T-helper 1 cell treated with Interleukin-12 subunit alpha and Interleukin-12 subunit beta and Interleukin-4 antibody, amounts not matched to agents 30 μg/mL and 1 μg/mL, for 36 hours (primary cell): ENCODE data around the gene MUC4.
A peak's percentile ranks its signal among the peaks of the same experiment; 100 is the strongest.
"Not testable (repeated sequence)": the region's sequence is repeated elsewhere in the genome, so short reads cannot be mapped to it uniquely, and the experiment has no call there.

Experiments
- H3K27ac Mint-ChIP-seq: one replicate; pipeline ENCODE4 v1.8.0; 2021; ENCODE audit warnings: mild to moderate bottlenecking, mixed read lengths
- H3K27me3 Mint-ChIP-seq: one replicate; pipeline ENCODE4 v1.8.0; 2021; ENCODE audit warnings: low read depth, mixed read lengths
- H3K36me3 Mint-ChIP-seq: one replicate; pipeline ENCODE4 v1.8.0; 2021; ENCODE audit warnings: low read depth, mixed read lengths
- H3K4me1 Mint-ChIP-seq: one replicate; pipeline ENCODE4 v1.8.0; 2021; ENCODE audit warnings: low read depth, mixed read lengths
- H3K4me3 Mint-ChIP-seq: one replicate; pipeline ENCODE4 v1.8.0; 2021; ENCODE audit warnings: mild to moderate bottlenecking, moderate library complexity, mixed read lengths
- H3K9me3 Mint-ChIP-seq: one replicate; pipeline ENCODE4 v1.8.0; 2021; ENCODE audit warnings: mixed read lengths

MUC4 gene

DNA sequence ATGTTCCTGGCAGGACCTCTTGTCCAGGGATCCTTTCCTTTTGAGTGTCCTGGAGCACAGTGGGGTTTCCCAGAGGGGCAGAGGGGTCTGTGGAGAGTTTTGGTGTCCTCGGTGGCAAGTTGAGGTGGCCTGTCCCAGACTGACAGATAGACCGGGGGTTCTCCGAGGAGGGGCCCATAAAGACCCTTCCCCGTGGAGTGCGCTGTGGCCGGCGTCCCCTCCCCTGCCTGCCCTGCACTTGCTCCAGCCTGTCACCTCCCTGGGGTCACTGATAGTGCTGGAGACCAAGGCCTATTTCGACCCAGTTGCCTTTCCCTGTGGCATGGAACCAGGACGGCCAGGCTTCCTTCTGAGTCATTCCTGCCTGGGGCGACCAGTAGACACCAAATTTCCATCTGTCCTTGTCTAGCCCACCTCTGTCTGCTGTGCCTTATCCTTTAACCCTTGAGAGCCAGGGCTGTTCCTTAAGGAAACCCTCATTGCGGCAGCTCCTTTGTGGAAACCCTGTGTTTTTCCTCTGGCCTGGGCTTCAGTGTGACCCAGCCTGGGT, 2.9 kb downstream of the MUC4 start:
- H3K36me3 Mint-ChIP-seq: peaks cover 22% of the 10 kb centered on the region
- H3K27me3 Mint-ChIP-seq: no peaks in the 10 kb centered on the region
- H3K4me3 Mint-ChIP-seq: no peak overlapping the region
- peaks cover 28% of the 10 kb centered on the region for H3K4me1 Mint-ChIP-seq
- peaks cover 20% of the 10 kb centered on the region for H3K9me3 Mint-ChIP-seq
- no peak overlapping the region for H3K27ac Mint-ChIP-seq

DNA sequence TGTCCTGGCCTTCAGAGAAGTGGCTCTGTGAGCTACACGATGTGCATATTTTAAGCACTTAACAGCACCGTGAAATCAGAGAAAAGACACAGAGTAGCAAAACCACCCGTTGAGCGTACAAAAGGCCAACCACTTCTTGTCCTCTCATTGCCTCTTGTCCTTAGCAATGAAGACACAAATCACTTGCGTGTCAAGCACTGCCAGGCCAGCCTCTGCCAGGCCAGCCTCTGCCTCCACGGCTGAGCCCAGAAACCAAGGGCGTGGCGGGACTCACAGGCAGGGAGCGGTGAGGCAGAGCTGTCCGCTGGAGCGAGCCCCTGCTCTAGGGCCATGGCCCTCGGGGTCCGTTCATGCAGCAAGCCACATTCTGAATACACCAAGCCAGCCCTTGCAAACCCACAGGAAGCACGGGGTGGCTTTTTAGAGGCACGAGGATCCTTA, 4.0 kb downstream of the MUC4 start:
- peaks cover 32% of the 10 kb centered on the region for H3K36me3 Mint-ChIP-seq
- H3K4me3 Mint-ChIP-seq: no peak overlapping the region
- peaks cover 32% of the 10 kb centered on the region for H3K9me3 Mint-ChIP-seq
- no peak overlapping the region for H3K27ac Mint-ChIP-seq
- H3K4me1 Mint-ChIP-seq: peaks cover 39% of the 10 kb centered on the region
- no peaks in the 10 kb centered on the region for H3K27me3 Mint-ChIP-seq

DNA sequence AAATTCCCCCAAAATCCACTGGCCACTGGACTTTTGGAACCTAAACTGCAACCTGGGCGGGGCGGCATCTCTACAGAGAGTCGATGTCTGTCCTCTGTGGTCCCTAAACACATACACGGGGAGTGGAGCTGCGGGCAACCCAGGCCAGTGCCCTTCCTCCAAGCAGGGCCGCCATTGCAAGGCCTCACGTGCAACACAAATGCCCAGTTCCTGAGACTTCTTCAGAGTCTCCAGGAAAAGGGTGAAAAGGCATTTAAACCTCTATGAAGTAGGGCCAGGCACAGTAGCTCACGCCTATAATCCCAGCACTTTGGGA, 4.9 kb downstream of the MUC4 start:
- Mint-ChIP-seq H3K36me3 (peaks cover 37% of the 10 kb centered on the region), H3K9me3 (peaks cover 37% of the 10 kb centered on the region), H3K4me3 (no peak overlapping the region), H3K27me3 (no peaks in the 10 kb centered on the region), H3K4me1 (peaks cover 47% of the 10 kb centered on the region), H3K27ac (peak overlapping the region; percentile 89)

DNA sequence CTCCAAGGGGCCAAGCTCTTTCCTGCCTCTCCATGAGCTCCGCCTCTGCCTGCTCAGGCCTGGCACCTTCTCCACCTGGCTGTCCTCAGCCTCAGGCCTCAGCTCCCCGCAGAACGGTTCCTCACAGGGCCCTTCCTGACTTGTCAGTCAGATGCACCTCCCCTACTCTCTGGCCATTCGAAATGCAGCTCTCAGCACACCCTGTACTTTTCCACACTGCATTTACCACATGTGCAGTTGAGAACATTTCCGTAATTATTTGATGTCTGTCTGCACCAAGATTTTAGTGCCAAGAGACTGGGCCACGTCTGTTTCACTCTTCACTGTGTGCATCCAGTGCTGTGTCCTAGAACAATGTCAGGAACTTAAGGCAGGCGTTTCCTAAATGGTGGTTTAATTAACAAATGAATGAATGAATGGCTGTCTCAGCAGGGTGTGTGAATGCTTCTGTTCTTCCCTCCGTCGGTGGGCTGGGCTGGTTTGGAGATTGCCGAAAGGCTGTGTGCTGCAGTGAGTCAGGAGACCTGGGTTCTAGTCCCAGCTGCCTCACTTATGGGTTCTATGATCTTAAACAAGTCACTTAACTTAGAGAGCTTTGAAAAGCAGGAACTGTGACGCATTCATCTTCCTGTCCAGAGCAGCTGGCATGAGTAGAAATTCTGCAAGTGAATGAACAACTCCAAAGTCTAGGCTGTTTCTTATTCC, 5.4 kb downstream of the MUC4 start:
- H3K4me3 Mint-ChIP-seq: peak overlapping the region; percentile 63

DNA sequence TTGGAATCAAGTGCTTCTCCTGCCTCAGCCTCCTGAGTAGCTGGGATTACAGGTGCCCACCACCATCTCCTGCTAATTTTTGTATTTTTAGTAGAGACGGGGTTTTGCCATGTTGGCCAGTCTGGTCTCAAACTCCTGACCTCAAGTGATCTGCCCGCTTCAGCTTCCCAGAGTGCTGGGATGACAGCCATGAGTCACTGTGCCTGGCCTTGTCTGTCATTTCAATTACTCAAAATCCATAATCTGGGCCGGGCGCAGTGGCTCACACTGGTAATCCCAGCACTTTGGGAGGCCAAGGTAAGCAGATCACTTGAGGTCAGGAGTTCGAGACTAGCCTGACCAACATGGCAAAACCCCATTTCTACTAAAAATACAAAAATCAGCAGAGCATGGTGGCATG, 6.1 kb downstream of the MUC4 start:
- H3K27me3 Mint-ChIP-seq, H3K4me3 Mint-ChIP-seq, H3K27ac Mint-ChIP-seq: not testable (repeated sequence)
- peaks cover 52% of the 10 kb centered on the region for H3K4me1 Mint-ChIP-seq
- peaks cover 41% of the 10 kb centered on the region for H3K36me3 Mint-ChIP-seq
- H3K9me3 Mint-ChIP-seq: peaks cover 37% of the 10 kb centered on the region

More for the DNA sequence above, 5.4 kb downstream of the MUC4 start:
- H3K4me1 Mint-ChIP-seq: peaks cover 51% of the 10 kb centered on the region
- peaks cover 37% of the 10 kb centered on the region for H3K9me3 Mint-ChIP-seq
- peak overlapping the region; percentile 89 for H3K27ac Mint-ChIP-seq
- H3K36me3 Mint-ChIP-seq: peaks cover 40% of the 10 kb centered on the region
- no peaks in the 10 kb centered on the region for H3K27me3 Mint-ChIP-seq

DNA sequence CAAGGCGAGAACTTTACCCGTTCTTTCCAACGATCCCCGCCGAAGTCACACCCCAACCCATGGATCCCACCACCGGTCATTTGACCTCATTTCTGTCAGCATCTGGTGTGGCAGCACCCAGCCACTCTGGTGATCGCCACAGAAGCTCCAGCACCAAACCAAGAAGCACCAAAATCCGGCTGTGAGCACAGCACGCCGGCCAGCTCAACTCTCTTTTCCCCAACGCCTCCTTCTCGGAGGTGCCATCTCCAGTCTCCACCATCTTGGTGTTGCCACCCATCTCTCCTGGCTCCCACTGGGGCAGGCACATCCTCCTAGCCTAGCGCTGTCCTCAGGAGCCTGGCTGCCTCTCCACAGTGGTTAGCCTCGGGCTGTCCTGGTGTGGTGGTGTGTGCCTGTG, 6.5 kb downstream of the MUC4 start:
- H3K4me3 Mint-ChIP-seq: no peak overlapping the region
- no peaks in the 10 kb centered on the region for H3K27me3 Mint-ChIP-seq
- H3K27ac Mint-ChIP-seq: peak overlapping the region; percentile 97
- peaks cover 53% of the 10 kb centered on the region for H3K4me1 Mint-ChIP-seq
- peaks cover 37% of the 10 kb centered on the region for H3K9me3 Mint-ChIP-seq
- H3K36me3 Mint-ChIP-seq: peaks cover 41% of the 10 kb centered on the region

DNA sequence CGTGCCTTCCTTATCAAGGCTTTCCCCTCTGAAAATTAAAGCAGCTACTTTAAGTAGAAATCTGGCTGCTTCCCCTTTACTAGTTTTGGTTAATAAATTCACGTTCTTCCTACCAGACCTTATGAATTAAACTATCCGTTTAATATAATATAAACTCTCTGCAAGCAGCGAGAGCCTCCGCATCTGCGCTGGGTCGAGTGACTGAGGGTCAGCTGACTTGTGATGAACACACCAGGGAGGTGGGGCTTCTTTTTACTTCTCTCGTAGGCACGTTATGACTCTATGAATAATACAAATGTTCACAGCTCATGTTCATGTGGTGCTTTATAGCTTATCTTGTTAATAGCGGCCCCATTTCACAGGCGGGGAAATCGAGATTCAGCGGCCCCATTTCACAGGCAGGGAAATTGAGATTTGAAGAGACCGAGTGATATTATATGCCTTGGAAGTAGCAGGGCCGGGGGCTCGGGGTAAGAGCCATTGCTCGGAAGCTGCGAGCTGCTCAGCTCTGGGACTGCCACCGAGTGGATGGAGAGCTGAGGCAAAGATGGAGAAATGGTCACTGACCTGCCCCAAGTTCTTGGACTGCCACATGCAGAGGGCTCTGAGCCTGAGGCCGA, 8.3 kb downstream of the MUC4 start:
- Mint-ChIP-seq H3K36me3 (peaks cover 41% of the 10 kb centered on the region), H3K4me1 (peaks cover 54% of the 10 kb centered on the region), H3K4me3 (peak overlapping the region; percentile 80), H3K9me3 (peaks cover 37% of the 10 kb centered on the region), H3K27ac (peak overlapping the region; percentile 97), H3K27me3 (no peaks in the 10 kb centered on the region)

DNA sequence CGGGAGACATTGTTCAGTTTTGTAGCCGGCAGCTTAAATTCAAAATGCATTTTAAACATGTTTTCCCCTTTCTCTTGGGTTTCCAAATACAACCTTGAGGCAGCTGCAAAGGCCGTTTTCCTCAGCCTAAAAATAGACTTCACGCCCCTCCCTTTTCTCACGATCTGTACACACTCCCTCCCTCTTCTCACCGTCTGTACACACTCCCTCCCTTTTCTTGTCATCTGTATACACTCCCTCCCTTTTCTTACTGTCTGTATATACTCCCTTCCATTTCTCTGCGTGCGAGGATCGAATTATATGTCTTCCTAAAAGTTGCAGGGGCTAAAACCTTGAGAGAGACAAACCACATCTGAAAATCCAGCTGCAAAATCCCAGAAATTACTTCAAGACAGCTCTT, 8.9 kb downstream of the MUC4 start:
- H3K4me1 Mint-ChIP-seq: peaks cover 54% of the 10 kb centered on the region
- H3K9me3 Mint-ChIP-seq: peaks cover 37% of the 10 kb centered on the region
- H3K27ac Mint-ChIP-seq: peak overlapping the region; percentile 97
- peaks cover 41% of the 10 kb centered on the region for H3K36me3 Mint-ChIP-seq
- H3K27me3 Mint-ChIP-seq: no peaks in the 10 kb centered on the region
- H3K4me3 Mint-ChIP-seq: peak overlapping the region; percentile 80

DNA sequence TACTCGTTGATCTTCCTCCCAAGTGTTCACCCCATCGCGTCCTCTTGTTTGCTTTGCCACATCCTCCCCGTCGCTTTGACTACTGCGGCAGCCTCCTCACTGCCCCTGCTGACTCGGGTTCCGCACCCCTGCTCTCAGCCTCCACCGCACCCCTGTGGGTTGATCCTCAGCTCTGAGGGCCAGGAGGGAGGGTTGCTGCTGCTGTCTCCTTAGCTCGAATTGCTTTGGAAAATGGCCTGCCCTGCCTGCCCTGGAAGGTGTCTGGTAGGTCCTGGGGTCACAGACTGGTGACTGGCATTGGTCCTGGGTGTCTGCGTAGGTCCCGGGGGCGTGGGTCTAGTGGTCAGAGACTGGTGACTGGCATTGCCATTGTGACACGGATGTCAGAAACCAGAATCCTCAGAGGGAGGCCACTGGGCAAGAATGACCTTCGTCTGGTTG, 9.4 kb downstream of the MUC4 start:
- Mint-ChIP-seq H3K4me1 (peaks cover 51% of the 10 kb centered on the region), H3K4me3 (peak overlapping the region; percentile 80), H3K27ac (peak overlapping the region; percentile 97), H3K27me3 (no peaks in the 10 kb centered on the region), H3K9me3 (peaks cover 37% of the 10 kb centered on the region), H3K36me3 (peaks cover 41% of the 10 kb centered on the region)

DNA sequence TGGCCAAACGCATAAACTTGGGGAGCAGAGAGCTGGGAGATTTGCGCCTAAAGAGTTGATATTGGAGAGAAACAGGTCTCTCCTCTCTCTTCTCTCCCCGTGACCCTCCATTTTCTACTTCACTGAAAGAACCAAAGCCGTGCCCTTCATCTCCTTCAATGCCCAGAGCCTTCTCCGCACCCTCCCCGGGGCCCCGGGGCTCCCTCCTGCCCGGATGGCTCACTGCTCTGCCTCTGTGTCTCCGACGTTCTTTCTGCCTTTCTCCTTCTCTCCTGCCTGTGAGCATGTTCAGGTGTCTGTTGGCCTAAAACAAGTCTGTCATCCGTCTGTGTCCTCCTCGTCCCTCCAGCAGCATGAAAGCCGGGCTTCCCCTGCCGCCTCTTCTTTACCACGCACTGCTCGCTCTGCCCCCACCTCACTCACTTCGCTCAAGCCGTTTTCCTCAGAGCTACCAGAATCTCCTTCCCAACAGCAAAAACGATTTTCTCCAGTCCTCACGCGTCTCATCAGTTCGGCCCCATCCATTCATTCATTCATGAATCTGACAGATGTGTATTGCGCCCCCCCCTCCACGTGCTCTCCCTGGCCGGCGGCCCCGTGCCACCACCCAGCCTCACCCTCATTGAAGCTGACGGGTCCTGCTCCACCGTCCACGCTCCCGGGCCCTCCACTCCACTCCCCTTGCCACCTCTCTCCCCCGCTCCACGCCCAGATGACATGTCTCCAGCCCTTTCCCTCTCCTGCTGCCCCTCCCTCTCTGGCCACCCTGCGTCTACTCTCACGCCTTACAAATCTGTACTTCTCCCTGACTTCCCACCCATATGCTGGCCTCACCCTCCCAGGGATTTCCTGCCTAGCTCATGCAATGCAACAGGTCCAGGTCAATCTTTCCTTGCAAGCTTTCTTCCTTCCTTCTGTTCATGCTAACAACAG, 10.2 kb downstream of the MUC4 start:
- Mint-ChIP-seq H3K36me3 (peaks cover 39% of the 10 kb centered on the region), H3K9me3 (peaks cover 37% of the 10 kb centered on the region), H3K27ac (peak overlapping the region; percentile 97), H3K4me3 (peak overlapping the region; percentile 80), H3K4me1 (peaks cover 47% of the 10 kb centered on the region), H3K27me3 (no peaks in the 10 kb centered on the region)

DNA sequence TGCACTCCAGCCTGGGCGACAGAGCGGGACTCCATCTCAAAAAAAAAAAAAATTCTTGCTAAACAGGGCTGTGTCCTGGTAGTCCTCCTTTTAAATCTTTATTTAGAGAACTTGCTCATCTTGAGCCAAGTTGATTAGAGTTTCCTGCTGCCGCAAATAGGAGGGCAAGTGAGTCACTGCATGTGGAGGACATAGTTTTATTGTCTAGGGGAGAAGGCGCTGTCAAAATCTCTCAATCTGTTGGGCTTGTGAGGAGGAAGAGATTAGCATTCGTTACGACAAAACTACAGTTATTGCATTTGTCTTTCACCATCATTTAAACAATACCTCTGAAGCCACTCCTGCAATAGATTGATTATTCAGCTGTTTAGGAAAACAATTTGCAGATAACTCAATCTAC, 11.5 kb downstream of the MUC4 start:
- peaks cover 40% of the 10 kb centered on the region for H3K4me1 Mint-ChIP-seq
- H3K27ac Mint-ChIP-seq: peak overlapping the region; percentile 22
- peaks cover 33% of the 10 kb centered on the region for H3K36me3 Mint-ChIP-seq
- peaks cover 30% of the 10 kb centered on the region for H3K9me3 Mint-ChIP-seq
- no peaks in the 10 kb centered on the region for H3K27me3 Mint-ChIP-seq
- no peak overlapping the region for H3K4me3 Mint-ChIP-seq

DNA sequence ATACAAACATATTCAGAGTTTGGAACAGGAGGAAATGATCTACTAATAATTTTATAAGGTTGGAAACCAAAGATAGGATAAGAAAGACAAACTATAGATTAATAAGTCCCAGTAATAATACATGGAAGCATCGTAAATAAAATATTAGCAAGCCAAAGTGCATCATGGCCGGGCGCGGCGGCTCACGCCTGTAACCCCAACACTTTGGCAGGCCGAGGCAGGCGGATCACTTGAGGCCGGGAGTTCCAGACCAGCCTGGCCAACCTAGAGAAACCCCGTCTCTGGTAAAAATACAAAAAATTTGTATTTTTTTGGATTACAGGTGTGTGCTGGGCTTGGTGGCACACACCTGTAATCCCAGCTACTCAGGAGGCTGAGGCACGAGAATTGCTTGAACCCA, 14.9 kb downstream of the MUC4 start:
- peaks cover 4% of the 10 kb centered on the region for H3K27me3 Mint-ChIP-seq
- no peak overlapping the region for H3K4me3 Mint-ChIP-seq

DNA sequence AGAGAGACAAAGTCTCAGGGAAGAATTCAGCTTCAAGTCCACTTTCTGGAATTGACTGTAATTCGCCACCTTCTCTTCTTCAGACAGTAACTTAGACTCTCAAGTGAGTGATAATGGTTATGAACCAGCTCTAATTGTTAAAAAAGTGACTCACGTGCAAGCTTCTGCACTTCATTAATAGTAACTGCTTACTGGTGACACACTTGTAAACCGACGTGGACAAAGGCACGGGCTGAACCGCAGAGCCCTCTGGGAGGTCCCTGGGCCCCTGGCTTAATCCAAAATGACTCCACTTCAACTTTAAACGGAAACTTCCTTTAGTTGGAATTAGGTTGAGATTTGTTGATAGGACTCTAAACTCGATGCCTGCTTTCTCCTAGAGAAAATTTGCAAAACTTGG, 17.0 kb downstream of the MUC4 start:
- Mint-ChIP-seq H3K4me3 (no peak overlapping the region), H3K27ac (no peak overlapping the region), H3K36me3 (peaks cover 17% of the 10 kb centered on the region), H3K27me3 (peaks cover 4% of the 10 kb centered on the region), H3K4me1 (peaks cover 10% of the 10 kb centered on the region), H3K9me3 (peaks cover 29% of the 10 kb centered on the region)

More for the DNA sequence above, 14.9 kb downstream of the MUC4 start:
- Mint-ChIP-seq H3K36me3 (peaks cover 6% of the 10 kb centered on the region), H3K9me3 (peaks cover 10% of the 10 kb centered on the region), H3K27ac (no peak overlapping the region), H3K4me1 (peaks cover 7% of the 10 kb centered on the region)

DNA sequence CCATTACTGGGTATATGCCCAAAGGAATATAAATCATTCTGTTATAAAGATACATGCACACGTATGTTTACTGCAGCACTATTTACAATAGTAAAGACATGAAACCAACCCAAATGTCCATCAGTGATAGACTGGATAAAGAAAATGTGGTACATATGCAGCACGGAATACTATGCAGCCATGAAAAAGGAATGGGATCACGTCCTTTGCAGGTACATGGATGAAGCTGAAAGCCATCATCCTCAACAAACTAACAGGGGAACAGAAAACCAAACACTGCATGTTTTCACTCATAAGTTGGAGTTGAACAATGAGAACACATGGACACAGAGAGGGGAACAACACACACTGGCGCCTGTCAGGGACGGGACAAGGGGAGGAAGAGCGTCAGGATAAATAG, 19.1 kb downstream of the MUC4 start:
- H3K4me3 Mint-ChIP-seq: not testable (repeated sequence)
- peak overlapping the region; percentile 57 for H3K27ac Mint-ChIP-seq

More for the DNA sequence above, 19.1 kb downstream of the MUC4 start:
- Mint-ChIP-seq H3K36me3 (peaks cover 29% of the 10 kb centered on the region), H3K4me1 (peaks cover 17% of the 10 kb centered on the region), H3K9me3 (peaks cover 45% of the 10 kb centered on the region)
- H3K27me3 Mint-ChIP-seq: not testable (repeated sequence)
